Measurements from ENCODE around the gene KCNJ10.

DNA sequence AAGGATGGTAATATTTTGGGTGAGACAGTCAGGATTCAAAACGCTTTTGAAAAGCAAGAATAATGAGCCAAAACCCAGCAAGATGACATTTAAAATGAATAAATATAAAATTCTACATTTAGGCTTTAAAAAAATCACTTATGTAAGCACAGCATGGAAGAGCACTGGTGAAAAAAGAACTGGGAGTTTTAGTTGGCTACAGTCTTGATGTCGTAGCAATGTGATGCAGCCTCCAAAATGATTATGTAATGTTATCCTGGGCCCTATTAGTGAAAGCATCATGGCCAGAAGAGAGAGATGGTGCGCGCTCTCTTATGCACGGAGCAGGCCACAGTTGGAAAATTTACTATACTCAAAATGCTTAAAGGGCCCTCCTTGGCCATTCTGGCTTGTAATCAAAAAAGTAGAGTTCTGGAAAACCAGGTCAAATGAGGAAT is 16.5 kb upstream of the KCNJ10 start:
- TF ChIP-seq, protein P1, sequence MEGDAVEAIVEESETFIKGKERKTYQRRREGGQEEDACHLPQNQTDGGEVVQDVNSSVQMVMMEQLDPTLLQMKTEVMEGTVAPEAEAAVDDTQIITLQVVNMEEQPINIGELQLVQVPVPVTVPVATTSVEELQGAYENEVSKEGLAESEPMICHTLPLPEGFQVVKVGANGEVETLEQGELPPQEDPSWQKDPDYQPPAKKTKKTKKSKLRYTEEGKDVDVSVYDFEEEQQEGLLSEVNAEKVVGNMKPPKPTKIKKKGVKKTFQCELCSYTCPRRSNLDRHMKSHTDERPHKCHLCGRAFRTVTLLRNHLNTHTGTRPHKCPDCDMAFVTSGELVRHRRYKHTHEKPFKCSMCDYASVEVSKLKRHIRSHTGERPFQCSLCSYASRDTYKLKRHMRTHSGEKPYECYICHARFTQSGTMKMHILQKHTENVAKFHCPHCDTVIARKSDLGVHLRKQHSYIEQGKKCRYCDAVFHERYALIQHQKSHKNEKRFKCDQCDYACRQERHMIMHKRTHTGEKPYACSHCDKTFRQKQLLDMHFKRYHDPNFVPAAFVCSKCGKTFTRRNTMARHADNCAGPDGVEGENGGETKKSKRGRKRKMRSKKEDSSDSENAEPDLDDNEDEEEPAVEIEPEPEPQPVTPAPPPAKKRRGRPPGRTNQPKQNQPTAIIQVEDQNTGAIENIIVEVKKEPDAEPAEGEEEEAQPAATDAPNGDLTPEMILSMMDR (conservative IDR thresholded peaks at IDR 0.05; ENCODE audit: low read length), result no peak
- TF ChIP-seq EZH2phosphoT487 (IDR thresholded peaks at IDR 0.05; ENCODE audit: borderline replicate concordance, low read depth, low read length), result no peak
